GM21528 (cell line): ENCODE data around the gene PTP4A1.

Experiments
- ATAC-seq: cut with Tn5 transposase; IDR thresholded peaks from one replicate; pipeline ENCODE4 v1.9.1; 2021; ENCODE audit warnings: mild to moderate bottlenecking, moderate library complexity; ENCODE audit not compliant: unreplicated experiment, low FRiP score

PTP4A1 gene

GRCh38 chr6:63554782-63555181, 17.5 kb upstream of the PTP4A1 start:
- no peak for ATAC-seq

- no peak for ATAC-seq
These were observed 15.9 kb upstream of the PTP4A1 start for GRCh38 chr6:63556369-63556768.

DNA sequence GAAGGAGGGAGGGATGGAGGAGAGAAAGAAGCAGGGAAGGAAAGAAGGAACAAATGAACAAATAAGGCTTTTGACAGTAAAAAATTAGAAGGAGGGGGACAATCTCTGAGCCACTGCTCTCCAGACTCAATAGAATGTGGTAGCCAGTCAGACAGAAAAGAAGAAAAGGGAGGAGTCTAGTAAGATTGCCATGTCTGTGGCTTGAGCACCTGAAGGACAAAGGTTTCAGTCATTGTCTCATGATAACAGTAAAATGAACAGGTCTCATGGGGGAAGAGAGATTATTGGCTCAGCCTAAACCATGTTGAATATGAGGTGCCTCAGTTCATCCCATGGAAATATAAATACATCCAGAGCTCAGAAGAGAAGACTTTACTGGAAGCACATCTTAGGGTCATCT, 14.0 kb upstream of the PTP4A1 start:
- ATAC-seq, result peak; percentile 56

- no peak for ATAC-seq
These were observed 11.4 kb upstream of the PTP4A1 start for GRCh38 chr6:63560801-63561287.

DNA sequence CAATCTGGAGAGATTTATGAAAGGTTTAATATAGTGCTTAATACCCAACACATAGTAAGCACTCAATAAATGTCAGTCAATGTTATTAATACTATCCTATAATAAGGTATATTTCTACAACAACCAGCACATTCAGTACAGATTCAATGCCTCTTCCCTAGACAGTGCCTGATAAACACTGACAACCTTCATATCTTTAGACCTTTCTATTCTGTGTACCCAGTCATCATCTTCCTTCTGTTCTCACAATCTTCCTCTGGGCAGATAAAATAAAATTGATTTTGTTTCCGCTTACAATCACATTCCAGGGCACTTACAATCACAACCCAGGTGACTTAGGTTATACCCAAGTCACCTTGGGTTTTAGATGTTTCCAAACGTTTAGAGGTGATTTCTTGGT, 11.0 kb upstream of the PTP4A1 start:
- ATAC-seq, result no peak

- ATAC-seq, result no peak
These were observed 9.0 kb upstream of the PTP4A1 start for GRCh38 chr6:63563235-63563634.

- no peak for ATAC-seq
These were observed 7.1 kb upstream of the PTP4A1 start for GRCh38 chr6:63565058-63565726.

DNA sequence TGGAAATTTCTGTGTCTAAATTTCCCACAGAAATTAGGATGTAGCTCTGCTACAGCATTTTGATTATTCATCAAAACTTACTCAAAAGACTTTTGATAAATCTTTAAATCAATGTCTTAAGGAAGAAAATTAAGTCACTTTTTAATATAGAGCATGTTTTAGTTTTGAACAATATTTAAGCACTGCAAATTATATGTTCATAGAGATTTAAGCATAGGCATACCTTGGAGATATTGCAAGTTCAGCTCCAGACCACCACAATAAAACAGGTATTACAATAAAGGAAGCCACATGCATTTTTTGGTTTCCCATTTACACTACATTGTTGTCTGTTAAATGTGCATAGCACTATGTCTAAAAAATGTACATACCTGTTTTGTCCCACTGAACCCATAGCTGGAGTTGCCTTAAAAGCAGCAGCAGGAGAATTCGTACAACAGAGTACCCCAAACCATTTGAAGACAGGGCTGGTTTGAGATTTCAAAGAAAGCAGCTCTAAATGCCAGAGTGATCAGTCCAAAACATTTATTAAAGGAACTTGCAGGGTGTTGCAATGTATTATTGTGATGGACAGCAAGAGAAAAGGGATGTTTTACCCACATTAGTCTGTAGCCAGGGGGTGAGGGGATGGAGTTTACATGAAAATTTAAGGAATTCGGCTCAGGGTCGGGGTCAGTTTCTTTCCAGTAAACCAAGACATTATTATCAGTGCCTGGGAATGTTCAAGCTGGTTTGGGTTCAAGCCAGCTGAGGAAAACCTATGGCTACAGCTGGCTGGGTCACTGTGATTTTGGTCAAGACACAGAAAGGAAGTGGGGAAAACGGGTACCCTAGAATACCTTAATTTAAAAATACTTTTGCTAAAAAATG, 6.3 kb upstream of the PTP4A1 start:
- no peak for ATAC-seq

- ATAC-seq, result no peak
These were observed 4.3 kb upstream of the PTP4A1 start for GRCh38 chr6:63567966-63568365.

DNA sequence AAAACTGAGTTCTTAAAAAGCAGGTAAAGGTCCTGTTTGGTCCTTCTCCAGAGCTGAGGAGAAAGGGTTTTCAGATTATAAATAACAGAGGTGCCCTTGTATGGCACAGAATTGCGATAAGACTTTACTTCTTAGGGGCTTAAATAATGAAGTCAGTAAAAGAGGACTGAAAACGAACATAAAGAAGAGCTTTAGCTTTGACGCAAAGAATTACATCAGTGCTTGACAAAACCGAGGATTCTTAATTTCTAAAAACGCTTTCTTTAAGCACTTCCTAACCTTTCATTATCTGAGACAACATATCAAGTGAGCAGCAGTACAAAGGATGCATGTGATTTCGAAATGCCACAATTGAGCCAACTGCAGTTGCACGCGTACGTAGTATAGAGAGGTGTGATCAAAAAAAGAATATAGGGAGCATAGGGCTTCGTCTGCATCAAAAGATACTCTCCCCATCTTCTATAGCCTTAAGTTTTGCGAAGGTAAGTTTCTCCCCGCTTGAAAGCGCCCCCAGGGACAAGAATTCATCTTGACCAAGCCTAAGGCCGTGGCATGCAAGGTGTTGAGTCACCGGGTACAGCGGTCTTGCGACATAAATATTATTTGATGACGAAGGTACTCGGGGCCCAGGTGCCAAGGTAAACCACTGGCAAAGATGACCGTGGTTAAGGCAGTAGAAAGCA, 778 bp upstream of the PTP4A1 start:
- peak; percentile 2 for ATAC-seq

GRCh38 chr6:63572747-63573075, 431 bp downstream of the PTP4A1 start:
- ATAC-seq, result peak; percentile 7

DNA sequence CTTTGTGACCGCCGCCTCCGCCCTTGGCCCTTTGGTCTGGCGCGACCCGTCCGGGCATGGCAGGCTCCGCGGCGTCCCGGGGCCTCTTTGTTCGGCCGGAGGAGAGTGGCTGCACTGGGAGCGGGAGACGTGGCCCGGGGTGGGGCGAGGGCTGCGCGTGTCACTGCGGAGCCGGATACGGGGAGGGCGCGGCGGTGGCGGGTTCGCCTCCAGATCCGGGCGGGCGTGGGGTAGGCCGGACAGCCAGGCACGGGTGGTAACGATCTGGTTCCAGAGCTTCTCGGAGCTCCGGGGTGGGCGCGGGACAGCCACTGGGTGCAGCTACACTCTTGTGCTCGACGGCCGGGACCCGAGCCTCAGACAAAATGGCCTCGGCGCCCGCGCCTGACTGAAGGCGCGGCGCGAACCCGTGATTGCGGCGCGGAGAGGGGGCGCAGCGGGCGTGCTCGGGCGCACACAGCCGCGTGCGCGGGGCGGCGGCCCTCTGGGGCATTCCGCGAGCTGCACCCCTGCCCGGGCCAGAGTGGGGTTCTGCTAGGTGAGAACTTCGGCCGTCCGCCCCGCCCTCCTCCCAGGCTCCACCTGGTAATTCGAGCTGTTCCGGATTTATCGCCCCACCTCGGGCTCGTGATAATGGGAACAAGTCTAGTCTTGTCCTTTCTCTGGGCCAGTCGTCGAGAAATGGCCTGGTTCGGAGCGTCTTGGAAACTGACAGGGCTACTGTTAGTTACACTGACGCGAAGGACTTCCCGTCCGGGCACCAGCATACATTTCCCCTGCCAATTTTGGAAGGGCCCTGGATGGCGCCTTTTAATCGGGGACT, 1.0 kb downstream of the PTP4A1 start:
- peak; percentile 62 for ATAC-seq

GRCh38 chr6:63573899-63574553, 1.7 kb downstream of the PTP4A1 start:
- no peak for ATAC-seq

DNA sequence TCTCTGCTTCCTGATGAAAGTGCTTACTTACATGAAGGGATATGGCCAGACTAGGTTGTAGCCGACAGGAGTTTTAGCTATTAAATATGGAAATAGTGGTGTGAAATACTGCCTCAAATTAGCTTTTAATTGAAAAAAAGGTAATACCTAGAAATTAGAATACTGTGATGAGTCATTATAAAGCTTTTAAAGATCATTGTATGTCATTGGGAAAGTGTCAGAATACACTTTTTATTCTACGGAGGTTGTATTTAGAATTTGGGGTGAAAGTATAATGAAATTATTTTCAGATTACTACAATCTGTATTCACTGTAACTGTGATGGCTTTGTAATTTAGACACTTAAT, 2.2 kb downstream of the PTP4A1 start:
- ATAC-seq, result no peak

- no peak for ATAC-seq
These were observed 4.0 kb downstream of the PTP4A1 start for GRCh38 chr6:63576147-63576772.

GRCh38 chr6:63576985-63577712, 4.9 kb downstream of the PTP4A1 start:
- ATAC-seq, result no peak

DNA sequence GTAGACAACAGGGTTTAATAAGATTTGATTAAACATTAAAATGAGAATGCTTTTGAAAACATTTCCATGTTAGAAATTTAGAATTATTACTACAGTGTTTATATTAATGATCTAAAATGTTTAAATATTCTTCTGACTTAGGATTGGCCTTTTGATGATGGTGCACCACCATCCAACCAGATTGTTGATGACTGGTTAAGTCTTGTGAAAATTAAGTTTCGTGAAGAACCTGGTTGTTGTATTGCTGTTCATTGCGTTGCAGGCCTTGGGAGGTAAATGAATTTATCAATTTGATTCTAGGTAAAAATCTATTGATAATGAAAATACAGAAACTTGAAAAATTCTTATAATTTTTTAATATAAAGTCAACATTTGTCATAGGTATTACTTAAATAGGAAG, 6.5 kb downstream of the PTP4A1 start:
- no peak for ATAC-seq

GRCh38 chr6:63579937-63580703, 7.8 kb downstream of the PTP4A1 start:
- ATAC-seq, result no peak

GRCh38 chr6:63580704-63580961, 8.4 kb downstream of the PTP4A1 start:
- ATAC-seq, result no peak
